ENCODE results near the gene HIPK2. TPM values are rescaled to one million over a fixed set of nuclear protein-coding genes. Genes with fewer than 3 reads are reported as not detected.

Gene HIPK2
- total RNA-seq, 1 experiment from 2014 or later, result 64.3 TPM

GRCh38 chr7:139596626-139597025 lies 181.2 kb downstream of the HIPK2 start:
- POLR2A ChIA-PET, result no interaction called here
- H3K4me1 Mint-ChIP-seq (ENCODE audit: insufficient read depth, unreplicated experiment), result no peaks in the 10 kb centered on the region
- intact Hi-C loops (cut with micrococcal nuclease), result no loop called here
- H3K9me3 Mint-ChIP-seq (ENCODE audit: unreplicated experiment), result no peaks in the 10 kb centered on the region
- H3K27ac Mint-ChIP-seq (ENCODE audit: low read depth, unreplicated experiment), result no peak overlapping the region
- H3K36me3 Mint-ChIP-seq (ENCODE audit: insufficient read depth, unreplicated experiment), result peaks cover 88% of the 10 kb centered on the region
- H3K4me3 Mint-ChIP-seq (ENCODE audit: unreplicated experiment), result no peak overlapping the region
- no peak for DNase-seq (ENCODE audit: unreplicated experiment)
- no TSS peak for BruUV-seq (replicated peaks)
- CTCF ChIA-PET, result no interaction called here
- TF ChIP-seq CTCF (IDR thresholded peaks at IDR 0.05; ENCODE audit: unreplicated experiment), result no peak
- H3K27me3 Mint-ChIP-seq (ENCODE audit: insufficient read depth, unreplicated experiment), result no peaks in the 10 kb centered on the region

GRCh38 chr7:139595806-139596205 lies 182.0 kb downstream of the HIPK2 start:
- Mint-ChIP-seq H3K36me3 (ENCODE audit: insufficient read depth, unreplicated experiment) (peaks cover 96% of the 10 kb centered on the region), H3K27ac (ENCODE audit: low read depth, unreplicated experiment) (no peak overlapping the region), H3K4me1 (ENCODE audit: insufficient read depth, unreplicated experiment) (no peaks in the 10 kb centered on the region), H3K4me3 (ENCODE audit: unreplicated experiment) (no peak overlapping the region), H3K9me3 (ENCODE audit: unreplicated experiment) (no peaks in the 10 kb centered on the region), H3K27me3 (ENCODE audit: insufficient read depth, unreplicated experiment) (no peaks in the 10 kb centered on the region)
- ChIA-PET POLR2A (no interaction called here), CTCF (interaction anchor here (0.6 to 0.7 kb wide), 2 partner anchors 26 to 52 kb away, joined by 3 read pairs; no protein-coding TSS in a partner anchor)
- BruUV-seq (replicated peaks), result no TSS peak
- intact Hi-C loops (cut with micrococcal nuclease), result no loop called here
- no peak for TF ChIP-seq CTCF (IDR thresholded peaks at IDR 0.05; ENCODE audit: unreplicated experiment)
- no peak for DNase-seq (ENCODE audit: unreplicated experiment)

- H3K27me3 Mint-ChIP-seq (ENCODE audit: insufficient read depth, unreplicated experiment), result no peaks in the 10 kb centered on the region
Observed at GRCh38 chr7:139594911-139595476, 182.8 kb downstream of the HIPK2 start.

GRCh38 chr7:139594090-139594489 lies 183.7 kb downstream of the HIPK2 start:
- no peak for DNase-seq (ENCODE audit: unreplicated experiment)
- H3K27ac Mint-ChIP-seq (ENCODE audit: low read depth, unreplicated experiment), result no peak overlapping the region
- intact Hi-C loops (cut with micrococcal nuclease), result no loop called here
- no TSS peak for BruUV-seq (replicated peaks)
- ChIA-PET CTCF (interaction anchor here (0.6 to 2.0 kb wide), 4 partner anchors 8 to 716 kb away, joined by 3 to 5 read pairs (median 4); no protein-coding TSS in a partner anchor), POLR2A (no interaction called here)
- H3K9me3 Mint-ChIP-seq (ENCODE audit: unreplicated experiment), result no peaks in the 10 kb centered on the region
- peaks cover 93% of the 10 kb centered on the region for H3K36me3 Mint-ChIP-seq (ENCODE audit: insufficient read depth, unreplicated experiment)
- no peaks in the 10 kb centered on the region for H3K4me1 Mint-ChIP-seq (ENCODE audit: insufficient read depth, unreplicated experiment)
- H3K27me3 Mint-ChIP-seq (ENCODE audit: insufficient read depth, unreplicated experiment), result no peaks in the 10 kb centered on the region
- no peak for TF ChIP-seq CTCF (IDR thresholded peaks at IDR 0.05; ENCODE audit: unreplicated experiment)
- no peak overlapping the region for H3K4me3 Mint-ChIP-seq (ENCODE audit: unreplicated experiment)

More at GRCh38 chr7:139594911-139595476, 182.8 kb downstream of the HIPK2 start:
- TF ChIP-seq CTCF (IDR thresholded peaks at IDR 0.05; ENCODE audit: unreplicated experiment), result no peak
- Mint-ChIP-seq H3K27ac (ENCODE audit: low read depth, unreplicated experiment) (peak overlapping the region; percentile 67), H3K4me1 (ENCODE audit: insufficient read depth, unreplicated experiment) (no peaks in the 10 kb centered on the region), H3K36me3 (ENCODE audit: insufficient read depth, unreplicated experiment) (peaks cover 93% of the 10 kb centered on the region), H3K4me3 (ENCODE audit: unreplicated experiment) (no peak overlapping the region), H3K9me3 (ENCODE audit: unreplicated experiment) (no peaks in the 10 kb centered on the region)
- no TSS peak for BruUV-seq (replicated peaks)
- CTCF ChIA-PET, result interaction anchor here (0.6 to 2.0 kb wide), 4 partner anchors 400 to 1065 kb away, joined by 3 to 4 read pairs (median 4); no protein-coding TSS in a partner anchor
- POLR2A ChIA-PET, result no interaction called here
- DNase-seq (ENCODE audit: unreplicated experiment), result no peak
- intact Hi-C loops (cut with micrococcal nuclease), result no loop called here
